Left ventricle myocardium superior (tissue), 1 donor: ENCODE results near the gene BTG2. TPM values are rescaled to one million over a fixed set of nuclear protein-coding genes. Genes with fewer than 3 reads are reported as not detected.
"Not testable (repeated sequence)": the region's sequence is repeated elsewhere in the genome, so short reads cannot be mapped to it uniquely, and the experiment has no call there.

Experiments used
- ATAC-seq: fragments of 200-7000 bp; cut with Tn5 transposase; one replicate; pipeline ENCODE4 v1.9.1; 2020; ENCODE audit warnings: mild to moderate bottlenecking, moderate library complexity
- DNase-seq: peaks from one replicate; pipeline ENCODE4 v3.0.0-alpha.2; 2020
- intact Hi-C: fragments of 100-400 bp; cut with micrococcal nuclease; formaldehyde crosslinking; loops from one replicate; pipeline ENCODE4 v1.11.0; 2022
- total RNA-seq: library from RNA; stranded (reverse); fragmentation: NEBNext Ultra II Directional; extraction: Animal tissue kit (Norgen Biotek cat#: 25700); gene quantifications from one replicate; pipeline ENCODE4 v1.2.1, GENCODE V29; 2021
- donor health status: DM: no; HTN: yes; CAD: no; lungs with severe emphysema.

Gene BTG2
- total RNA-seq, 1 donor from 2014 or later, result 41.3 TPM

DNA sequence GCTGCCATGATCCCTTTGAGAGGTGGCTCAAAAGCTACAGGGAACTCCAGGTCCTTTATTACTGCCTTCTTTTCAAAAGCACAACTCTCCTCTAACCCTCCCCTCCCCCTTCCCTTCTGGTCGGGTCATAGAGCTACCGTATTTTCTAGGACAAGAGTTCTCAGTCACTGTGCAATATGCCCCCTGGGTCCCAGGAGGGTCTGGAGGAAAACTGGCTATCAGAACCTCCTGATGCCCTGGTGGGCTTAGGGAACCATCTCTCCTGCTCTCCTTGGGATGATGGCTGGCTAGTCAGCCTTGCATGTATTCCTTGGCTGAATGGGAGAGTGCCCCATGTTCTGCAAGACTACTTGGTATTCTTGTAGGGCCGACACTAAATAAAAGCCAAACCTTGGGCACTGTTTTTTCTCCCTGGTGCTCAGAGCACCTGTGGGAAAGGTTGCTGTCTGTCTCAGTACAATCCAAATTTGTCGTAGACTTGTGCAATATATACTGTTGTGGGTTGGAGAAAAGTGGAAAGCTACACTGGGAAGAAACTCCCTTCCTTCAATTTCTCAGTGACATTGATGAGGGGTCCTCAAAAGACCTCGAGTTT is 3.1 kb downstream of the BTG2 start:
- no peak for ATAC-seq
- no peak for DNase-seq
- intact Hi-C loops, result no loop called here

GRCh38 chr1:203308923-203309331 is 3.6 kb downstream of the BTG2 start:
- ATAC-seq (no peak), DNase-seq (no peak)
- intact Hi-C loops, result no loop called here

DNA sequence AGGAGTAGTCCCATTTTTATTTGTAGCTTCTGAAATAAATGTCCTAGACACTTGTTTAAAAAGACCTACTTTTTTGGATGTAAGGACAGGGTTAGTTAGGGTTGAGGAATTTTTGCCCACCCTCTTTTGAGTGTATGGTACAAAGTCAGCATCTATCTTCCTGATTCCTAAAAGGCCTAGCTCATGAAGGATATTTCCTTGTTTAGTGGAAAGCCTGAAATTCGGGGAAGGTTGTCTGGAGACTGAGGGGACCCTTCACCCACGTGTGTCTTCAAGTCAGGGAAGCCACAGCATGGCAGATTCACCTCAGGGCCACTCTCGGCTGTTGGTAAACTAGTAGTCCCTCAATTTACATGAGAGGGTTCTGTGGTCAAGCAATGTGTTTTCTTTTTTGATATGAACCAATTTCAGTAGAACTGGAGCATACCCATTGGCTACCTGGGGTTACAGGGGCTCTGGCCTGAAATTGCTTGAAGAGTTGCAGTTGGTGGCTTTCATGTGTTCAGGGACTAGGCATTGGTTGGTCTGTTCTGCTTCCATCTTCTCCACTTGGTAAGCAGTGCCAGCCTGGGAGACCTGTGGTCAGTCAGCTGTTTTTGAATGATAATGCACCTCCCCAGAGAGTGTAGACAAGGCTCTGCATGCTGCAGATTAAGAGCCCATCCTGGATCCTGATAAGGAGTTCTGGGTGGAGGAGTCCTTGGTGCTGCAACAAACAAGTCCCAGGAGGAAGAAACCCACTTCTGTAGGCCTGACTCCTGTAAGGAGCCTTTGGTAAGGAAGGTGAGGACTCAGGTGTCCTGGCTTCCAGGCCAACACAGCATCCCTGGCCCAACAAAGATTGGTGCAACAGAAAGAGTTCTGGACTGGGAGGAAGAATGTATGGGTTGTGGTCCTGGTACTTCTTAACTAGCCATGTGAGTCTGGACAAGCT is 6.3 kb downstream of the BTG2 start:
- ATAC-seq (no peak), DNase-seq (no peak)
- intact Hi-C loops, result no loop called here

DNA sequence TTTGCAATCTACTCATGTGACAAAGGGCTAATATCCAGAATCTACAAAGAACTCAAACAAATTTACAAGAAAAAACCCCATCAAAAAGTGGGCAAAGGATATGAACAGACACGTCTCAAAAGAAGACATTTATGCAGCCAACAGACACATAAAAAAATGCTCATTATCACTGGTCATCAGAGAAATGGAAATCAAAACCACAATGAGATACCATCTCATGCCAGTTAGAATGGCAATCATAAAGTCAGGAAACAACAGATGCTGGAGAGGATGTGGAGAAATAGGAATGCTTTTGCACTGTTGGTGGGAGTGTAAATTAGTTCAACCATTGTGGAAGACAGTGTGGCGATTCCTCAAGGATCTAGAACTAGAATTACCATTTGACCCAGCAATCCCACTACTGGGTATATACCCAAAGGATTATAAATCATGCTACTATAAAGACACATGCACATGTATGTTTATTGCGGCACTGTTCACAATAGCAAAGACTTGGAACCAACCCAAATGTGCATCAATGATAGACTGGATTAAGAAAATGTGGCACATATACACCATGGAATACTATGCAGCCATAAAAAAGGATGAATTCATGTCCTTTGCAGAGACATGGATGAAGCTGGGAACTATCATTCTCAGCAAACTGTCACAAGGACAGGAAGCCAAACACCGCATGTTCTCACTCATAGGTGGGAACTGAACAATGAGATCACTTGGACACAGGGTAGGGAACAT is 8.9 kb downstream of the BTG2 start:
- ATAC-seq, intact Hi-C loops, DNase-seq: not testable (repeated sequence)

- intact Hi-C loops, result no loop called here
- DNase-seq, result no peak
- peak; percentile 52 for ATAC-seq
These were observed 11.3 kb downstream of the BTG2 start for GRCh38 chr1:203316626-203317093.

DNA sequence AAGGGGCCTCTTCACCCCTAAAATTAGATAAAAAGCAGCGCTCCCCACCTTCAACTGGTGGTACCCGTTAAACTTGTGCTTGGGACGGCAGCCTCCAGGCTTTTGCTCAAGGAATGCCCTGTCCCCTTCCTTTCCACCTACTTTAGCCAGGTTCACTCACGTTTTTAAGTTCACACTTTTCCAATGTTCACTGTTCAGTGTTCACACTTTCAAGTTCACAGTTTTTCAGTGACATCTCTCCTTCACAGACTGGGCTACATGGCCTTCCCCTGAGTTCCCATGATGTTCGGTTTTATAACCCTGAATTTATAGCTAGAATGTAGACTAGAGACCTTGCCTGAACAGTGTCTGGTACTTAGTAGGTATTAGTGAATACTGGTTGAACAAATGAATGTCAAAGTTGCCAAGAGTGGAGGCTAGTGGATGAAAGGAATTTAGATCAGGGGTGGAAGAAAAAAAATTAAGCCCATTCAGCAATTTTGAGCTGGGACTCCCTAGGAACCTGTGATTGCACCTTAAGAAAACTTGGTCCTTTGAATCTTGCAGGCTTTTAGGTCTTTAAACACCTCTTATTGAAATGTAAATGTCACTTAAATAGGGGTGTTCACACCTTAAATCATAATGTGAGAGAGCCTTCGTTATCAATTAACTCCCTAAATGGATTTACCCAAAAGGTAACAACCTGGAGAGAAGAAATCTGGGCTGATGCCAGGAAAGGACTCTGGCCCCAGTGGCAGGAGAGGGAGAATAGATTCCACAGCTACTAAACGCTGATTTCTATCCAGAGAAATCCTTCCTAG is 12.3 kb downstream of the BTG2 start:
- intact Hi-C loops, result no loop called here
- DNase-seq (no peak), ATAC-seq (no peak)

DNA sequence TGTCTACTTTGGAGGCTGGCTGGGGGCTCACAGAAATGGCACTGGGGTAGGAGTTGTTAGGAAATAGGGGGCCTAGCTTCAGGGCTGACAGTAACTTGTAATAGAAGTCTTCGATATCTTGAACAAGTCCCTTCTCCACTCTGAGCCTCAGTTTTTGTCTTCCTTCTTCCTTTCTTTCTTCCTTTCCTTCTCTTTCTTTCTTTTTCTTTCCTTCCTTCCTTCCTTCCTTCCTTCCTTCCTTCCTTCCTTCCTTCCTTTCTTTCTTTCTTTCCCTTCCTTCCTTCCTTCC is 12.9 kb downstream of the BTG2 start:
- intact Hi-C loops, result no loop called here
- ATAC-seq (no peak), DNase-seq (no peak)

- peak; percentile 57 for DNase-seq
- ATAC-seq, result peak; percentile 24
- intact Hi-C loops, result no loop called here
These were observed 15.4 kb downstream of the BTG2 start for GRCh38 chr1:203320591-203321272.

DNA sequence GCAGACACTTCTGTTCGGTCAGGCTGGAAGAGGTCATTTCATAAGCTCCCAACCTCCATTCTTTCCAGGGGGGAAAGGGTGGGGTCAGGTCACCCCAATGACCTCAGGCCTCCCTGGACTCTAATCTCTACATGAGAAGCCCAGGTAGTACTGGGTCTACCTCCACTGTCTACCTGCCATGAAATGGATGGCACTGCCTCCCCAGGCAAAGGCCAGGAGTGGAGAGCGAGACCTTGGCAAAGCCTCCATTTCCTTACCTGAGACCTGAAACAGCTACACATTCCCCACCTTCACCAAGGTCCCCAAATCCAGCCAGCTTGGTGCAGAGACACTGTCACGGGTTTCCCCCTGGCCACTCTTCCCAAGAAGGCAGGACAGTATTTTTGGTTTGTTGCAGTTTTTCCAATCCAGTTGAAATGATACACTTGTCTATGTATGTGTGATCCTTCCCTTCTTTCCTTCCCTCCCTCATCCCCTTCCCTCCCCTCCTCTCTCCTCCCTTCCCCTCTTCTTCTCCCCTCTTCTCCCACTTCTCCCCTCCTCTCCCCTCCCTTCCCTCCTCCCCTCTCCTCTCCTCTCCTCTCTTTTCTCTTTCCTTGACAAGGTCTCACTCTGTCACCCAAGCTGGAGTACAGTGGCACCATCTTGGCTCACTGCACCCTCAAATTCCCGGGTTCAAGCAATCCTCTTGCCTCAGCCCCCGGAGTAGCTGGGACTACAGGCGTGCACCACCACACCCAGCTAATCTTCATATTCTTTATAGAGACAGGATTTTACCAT is 16.1 kb downstream of the BTG2 start:
- intact Hi-C loops, result no loop called here
- DNase-seq, result no peak

DNA sequence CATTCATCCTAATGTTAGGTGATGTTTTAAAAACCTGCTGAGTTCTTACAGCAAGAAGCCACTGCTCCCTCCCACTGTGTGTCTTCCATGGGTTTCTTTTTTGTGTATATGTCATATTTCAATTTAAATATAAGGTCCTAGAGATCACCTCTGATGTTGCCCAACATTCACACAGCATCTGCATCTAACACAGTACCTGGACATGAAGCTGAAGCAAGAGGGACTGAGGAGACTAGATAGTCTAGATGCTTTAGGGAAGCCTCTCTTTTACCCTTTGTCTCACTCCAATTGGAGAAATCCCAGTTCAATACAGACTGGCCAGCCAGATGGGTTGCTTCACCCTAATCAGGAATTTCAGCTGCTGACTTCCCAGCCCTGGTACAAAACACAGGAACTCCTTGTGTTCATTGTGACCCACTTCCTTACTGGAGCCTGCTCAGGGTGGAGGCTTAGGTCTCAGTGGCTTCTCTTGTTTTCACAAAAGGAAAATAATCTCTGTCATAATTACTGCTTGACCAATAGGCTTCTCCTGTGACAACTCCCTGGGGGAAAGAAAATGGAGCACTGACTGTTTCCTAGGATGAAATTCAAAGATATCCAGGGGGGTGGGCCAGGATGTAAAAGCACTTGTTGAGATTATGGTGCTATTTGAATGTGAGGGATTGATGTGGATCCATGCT is 17.3 kb downstream of the BTG2 start:
- peak; percentile 59 for ATAC-seq
- DNase-seq, result no peak
- intact Hi-C loops, result no loop called here

More for the DNA sequence above, 16.1 kb downstream of the BTG2 start:
- ATAC-seq, result no peak

GRCh38 chr1:203323587-203323986 is 18.3 kb downstream of the BTG2 start:
- intact Hi-C loops, result no loop called here
- DNase-seq (no peak), ATAC-seq (no peak)

DNA sequence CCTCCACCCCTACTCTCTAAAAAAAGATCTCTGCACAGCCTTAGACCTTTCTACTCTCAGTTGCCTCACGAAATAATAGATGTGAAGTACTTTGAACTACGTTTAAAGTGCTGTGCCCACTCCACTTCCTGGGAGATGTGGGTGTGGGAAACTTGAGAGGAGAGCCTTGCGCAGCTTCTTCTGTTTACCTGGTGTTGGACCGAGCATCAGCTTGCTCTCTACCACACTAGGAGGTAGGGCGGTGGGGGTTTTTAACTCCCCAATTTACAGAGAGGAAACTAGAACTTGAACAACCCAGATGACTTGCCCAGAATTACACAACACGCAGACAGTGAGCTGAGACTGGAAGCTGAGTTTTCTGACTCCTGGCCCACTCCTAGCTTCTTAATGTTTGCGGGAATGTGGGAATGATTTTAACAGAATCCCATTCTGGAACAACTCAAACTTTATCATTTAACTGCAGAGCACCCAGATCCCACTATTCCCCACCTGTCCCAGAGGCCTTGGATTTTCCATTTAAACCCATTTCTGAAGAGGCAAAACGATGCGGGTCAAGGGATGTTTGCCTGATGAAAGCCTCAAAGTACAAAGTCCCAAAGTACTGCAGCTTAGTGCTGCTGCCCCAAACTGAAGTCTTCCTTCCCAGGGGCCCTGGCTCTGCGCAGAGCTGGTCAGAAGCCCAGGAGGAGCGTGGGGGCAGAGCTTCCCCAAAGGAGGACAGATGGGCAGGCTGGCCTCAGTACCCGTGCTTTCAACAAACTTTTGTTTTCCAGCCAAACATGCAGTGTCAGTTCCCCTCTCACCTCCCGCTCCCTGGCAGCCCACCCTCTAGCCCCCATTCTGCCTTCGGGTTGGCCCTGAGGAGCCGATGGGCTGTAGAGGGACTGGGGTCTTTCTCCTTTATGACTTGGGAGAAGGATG is 19.0 kb downstream of the BTG2 start:
- ATAC-seq (no peak), DNase-seq (no peak)
- intact Hi-C loops, result no loop called here

GRCh38 chr1:203325026-203325417 is 19.7 kb downstream of the BTG2 start:
- intact Hi-C loops, result no loop called here
- DNase-seq (no peak), ATAC-seq (no peak)

DNA sequence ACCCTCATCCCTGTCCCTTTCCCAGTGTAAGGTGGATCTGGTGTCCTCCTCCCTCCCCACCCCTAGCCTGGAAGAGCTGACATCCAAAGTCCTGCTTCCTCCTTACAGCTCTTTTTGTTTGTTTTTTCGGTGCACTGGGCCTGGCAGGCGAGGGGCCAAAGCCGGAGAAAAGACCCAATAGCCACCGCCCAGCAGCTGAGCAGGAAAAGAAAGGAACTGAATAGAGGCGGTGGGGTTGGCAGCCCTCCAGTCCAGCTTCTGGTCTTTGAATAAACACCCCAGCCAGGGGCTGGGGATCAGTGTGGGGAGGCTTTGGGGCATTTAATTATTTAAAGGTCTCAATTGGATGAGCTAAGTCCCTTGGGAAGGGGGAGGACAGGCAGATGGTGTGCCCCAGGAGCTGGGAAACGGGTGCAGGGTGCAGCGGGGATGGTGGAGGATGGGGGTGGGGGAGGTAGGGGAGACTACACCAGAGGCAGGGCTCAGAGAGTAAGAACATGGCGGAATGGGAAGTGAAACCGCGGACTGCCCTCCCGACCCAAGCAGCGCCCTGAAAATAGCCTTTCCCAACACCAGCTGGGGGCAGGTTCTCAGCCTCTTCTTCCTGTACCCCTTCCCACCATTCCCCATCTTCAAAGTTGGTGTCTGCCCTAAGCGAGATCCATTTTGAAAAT is 20.2 kb downstream of the BTG2 start:
- intact Hi-C loops, result no loop called here
- DNase-seq (peak; percentile 83), ATAC-seq (peak; percentile 3)

DNA sequence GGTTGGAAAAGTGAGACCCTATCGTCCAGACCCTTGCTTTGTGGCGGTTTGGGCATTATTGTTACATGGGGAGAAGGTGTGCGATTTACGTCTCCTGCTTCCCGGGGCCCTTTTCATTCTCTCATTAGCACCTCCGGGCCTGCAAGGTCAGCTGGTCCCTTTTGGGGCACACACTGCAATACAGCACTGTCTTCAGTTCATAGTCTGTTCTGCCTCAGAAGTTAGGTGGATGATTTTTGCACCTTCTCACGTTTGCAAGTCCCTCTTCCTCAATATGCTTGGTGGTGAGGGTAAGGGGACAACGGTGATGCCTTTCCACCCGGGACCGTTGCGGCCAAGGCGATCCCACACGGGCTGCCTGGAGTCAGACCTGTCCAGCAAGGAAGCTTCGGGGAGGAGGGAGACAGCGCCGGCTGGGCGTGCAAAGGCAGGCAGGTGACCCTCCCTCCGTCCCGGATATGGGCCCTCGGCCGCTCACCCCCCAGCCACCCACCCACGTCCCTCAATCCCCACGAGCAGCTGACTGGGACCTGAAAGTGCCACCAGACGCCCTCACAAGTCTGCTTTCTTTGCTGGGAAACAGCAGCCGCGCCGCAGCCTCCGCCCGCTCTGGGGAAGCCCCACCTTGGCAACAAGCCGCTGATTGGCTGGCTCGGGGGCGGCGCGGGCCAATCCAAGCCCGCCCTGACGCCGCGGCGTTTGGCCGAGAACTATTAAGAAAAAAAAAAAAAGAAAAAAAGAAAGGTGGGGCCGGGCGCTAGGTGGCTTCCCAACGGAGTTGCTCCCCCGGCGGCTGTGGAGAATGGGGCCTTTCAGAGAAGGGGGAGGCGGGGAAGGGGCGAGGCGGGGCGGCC is 21.7 kb downstream of the BTG2 start:
- ATAC-seq, result peak; percentile 87
- peak; percentile 97 for DNase-seq
- intact Hi-C loops, result no loop called here
